Nucleus accumbens (tissue), 56 donors: ENCODE data around the gene LIF.
A peak's percentile ranks its signal among the peaks of the same experiment; 100 is the strongest.

Source experiments
- DNase-seq, 56 donors: peaks; one replicate each; lab custom pipeline; 2025; lab: John Stamatoyannopoulos, UW

LIF gene

GRCh38 chr22:30266445-30267381 is 20.2 kb upstream of the LIF start, which contains the start of gene OSM:
Gene OSM (minus strand): TSS chr22:30266851. CDS start chr22:30266799, 52 bp downstream.
- peak in 13 of 56 donors; percentile 10 to 34 (median 18) for DNase-seq

DNA sequence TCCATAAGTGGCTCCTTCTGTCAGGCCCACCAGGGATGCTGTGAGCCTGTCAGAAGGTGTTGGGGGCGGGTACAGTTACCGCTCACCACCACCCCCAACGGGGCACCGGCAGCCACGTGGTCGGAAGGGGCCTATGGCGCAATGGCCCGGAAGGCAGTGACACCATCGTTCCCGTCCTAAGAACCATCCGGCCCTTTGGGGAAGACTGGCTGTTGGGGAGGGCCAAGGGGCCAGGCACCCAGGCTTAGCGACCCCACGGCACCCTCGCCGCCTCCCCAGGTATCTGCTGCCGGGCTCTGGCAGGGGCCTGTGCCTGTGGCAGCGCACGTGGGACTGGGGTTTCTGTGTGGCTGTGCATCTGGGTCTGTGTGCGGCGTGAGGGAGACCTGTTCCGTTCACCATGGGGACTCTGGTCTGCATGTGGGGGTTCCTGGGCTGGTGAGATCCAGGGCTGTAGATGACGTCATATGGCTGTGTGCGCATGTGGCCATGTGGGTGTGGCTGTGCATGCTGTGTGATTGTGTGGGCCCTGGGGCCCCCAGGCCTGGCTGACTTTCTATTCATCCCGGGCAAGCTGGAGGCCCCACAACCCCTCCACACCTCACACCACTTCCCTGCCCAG is 19.4 kb upstream of the LIF start:
- DNase-seq = peak in 13 of 56 donors; percentile 4 to 38 (median 19)

DNA sequence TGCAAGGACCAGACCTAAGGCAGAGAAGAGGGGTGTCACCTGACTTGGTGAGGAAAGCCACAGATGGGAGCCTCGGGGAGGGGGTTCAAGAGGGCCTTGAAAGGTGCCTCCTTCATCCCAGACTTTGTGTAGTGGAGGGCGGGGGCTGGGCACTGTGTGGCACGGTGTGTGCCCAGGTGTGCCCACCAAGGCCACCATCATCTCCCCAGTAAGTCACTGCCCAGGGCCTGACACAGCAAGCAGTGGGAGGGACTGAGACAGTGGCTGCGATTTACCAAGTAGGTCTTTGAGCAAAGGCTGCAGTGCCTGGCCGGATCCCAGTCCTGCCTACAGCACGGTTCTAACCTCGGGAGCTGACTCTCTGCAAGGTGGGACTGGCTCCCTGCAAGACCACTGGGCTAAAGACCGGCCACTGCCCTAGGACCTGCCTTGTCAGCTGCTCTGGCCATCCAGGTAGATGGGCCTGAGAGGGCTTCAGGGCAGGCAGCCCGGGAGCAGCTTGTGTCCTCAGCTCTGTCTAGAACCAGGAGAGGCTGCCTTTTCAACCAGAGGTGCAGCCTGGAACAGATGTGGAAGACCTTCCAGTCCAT is 18.7 kb upstream of the LIF start:
- no peak for DNase-seq

DNA sequence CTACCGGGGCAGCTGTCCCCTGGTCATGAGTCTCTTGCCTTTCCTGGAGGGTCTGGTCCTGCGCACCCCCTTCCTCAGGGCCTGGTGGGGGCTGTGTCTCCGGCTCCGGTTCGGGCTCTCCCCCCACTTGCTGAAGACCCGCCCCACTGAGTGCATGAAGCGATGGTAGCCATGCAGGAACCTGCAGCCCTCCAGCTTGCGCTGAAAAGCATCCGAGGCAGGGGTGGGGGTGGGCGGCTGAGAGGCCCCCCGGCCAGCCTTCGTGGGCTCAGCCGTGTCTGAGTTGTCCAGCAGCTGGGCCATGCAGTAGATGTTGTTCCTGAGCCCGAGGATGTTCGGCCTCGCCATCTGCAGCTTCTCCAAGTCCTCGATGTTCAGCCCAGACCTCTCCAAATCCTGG is 17.3 kb upstream of the LIF start:
- no peak for DNase-seq

DNA sequence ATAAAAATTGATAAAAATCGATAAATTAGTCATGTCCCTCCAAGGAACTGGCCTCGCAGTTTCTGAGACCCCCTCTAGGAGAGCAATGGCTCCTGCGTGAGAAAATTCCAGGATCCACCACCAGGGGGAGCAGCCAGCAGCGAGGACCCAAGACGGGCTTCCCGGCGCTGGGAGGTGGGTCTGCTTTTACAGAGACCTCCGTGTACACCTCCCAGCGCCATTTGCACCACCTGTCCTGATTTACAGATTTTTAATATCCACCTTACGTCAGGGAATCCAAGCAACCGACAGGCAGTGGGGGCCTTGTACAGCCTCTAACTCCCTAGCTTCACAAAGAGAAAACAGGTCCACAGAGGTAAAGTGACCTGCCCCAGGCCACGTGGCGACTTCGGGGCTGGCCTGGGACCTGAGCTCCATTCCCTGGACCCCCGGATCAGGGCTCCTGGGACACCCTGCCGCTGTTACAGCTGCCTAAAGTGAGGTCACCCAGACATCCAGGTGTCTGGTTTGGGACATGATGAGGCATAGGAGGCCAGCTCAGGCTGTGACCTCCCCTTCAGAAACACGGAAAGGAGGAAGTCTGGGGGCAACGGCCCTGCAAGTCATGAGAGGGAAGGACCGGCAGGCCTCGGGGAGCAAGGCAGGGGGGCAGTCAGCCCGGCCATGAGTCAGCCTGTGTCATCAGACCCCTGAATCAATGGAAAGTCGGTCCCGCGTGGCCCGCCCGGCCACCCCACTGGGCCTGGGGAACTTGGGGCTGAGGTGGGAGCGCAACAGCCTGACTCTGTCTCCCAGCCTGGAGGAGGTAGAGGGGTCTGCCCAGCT is 16.6 kb upstream of the LIF start:
- DNase-seq = peak in 44 of 56 donors; percentile 8 to 85 (median 44)

DNA sequence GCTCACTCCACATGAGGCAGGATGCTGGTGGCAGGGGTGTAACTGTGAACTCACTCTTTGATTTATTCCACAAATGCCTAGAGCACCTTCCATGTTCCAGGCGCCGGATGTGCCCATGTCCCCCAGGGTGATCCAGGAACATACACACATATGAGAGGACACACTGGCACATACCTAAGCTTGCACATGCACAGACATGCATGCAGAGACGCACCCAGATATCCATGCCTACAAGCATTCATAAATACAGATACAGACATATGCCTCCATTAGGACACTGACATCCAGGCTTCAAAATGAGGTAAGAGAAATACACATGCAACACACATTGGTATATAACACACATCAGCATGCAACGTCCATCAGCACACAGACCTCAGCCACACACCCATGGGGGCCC is 15.6 kb upstream of the LIF start:
- DNase-seq = no peak

DNA sequence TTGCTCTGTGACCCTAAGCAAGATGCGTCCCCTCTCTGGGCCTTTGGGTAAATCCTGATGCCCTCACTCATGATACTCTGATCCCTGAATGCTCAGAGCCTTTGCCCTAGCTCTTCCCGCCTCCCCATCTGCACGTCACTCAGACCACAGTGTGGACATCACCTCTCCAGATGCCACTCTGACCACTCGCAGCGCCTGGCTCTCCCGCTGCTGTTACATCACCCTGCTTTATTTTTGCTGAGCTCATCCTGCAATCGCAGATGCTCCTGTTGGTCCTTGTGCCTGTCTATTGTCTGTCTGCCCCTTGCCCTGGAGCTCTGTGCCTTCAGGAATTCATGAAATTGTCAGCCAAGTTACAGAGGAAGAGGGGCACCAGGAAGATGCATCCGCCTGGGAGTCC is 14.6 kb upstream of the LIF start:
- DNase-seq = no peak

DNA sequence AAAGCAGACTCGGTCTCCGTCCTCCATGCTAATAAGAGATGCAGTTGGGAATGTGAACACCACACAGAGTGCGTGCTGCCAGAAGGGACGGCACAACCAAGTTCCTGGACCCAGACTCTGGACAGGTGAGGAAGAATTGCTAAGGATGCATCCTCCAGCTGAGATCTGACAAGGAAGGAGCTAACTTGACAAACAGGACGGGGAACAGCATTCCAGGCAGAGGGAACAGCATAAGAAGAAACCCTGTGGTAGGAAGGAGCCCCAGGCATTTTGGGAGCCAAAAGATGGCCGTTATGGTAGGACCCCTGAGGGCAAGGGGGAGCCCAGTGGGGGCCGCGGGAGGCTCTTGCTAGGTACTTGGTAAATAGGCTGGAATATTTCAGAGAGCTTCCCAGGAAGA is 14.1 kb upstream of the LIF start:
- no peak for DNase-seq

DNA sequence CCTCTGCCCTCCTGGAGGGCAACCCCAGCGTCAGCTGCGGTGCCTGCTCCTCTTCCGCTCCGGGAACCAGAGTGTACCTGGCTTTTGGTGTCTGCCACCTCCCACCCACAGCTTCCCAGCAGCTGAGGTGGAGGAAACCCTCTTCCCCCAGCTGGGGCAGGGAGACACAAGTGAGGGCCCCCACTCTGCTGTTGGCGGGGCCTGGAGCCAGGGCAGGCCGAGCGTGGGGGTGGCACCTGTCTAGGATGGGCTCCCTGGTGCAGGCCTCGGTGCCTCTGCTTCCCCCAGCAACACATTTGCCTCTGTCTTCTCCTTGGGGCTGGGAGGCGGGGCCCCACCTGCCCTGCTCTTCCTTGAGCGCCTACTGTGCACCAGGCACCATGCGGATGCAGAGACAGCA is 13.7 kb upstream of the LIF start:
- no peak for DNase-seq

- DNase-seq = no peak
These were observed 7.8 kb upstream of the LIF start for GRCh38 chr22:30254314-30254713.

DNA sequence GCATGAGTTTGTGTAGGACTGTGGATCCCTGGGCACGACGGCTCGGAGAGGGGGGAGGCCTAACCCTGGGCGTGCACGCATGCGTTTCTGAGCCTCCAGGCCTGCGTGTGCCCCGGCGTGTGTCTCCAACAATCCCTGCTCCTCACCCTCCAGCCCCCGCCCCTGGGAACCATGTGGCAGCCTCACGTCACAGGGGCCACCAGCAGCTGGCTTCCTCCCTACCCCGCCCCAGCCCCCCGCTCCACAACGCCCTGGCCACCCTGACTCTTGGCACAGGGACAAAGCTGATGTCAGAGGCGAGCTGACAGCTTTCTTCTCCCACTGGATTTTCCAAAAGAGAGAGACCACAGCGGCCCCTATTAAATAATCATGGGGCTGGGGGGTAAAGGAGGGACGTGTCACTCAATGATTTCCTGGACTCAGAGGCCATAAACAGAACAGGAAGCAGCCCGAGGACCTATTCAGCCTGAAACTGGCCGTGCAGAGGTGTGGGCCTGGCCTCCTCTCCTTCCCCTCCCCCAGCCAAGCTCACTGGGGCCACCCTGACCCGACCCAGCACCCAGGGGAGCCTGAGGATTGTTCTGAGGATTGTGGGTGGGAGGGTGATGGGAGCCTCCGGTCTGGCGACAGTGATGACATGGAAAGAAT is 6.8 kb upstream of the LIF start:
- DNase-seq = peak in 46 of 56 donors; percentile 17 to 84 (median 56)

- DNase-seq = peak in 1 of 56 donors; percentile 10
These were observed 6.0 kb upstream of the LIF start for GRCh38 chr22:30252411-30253204.

DNA sequence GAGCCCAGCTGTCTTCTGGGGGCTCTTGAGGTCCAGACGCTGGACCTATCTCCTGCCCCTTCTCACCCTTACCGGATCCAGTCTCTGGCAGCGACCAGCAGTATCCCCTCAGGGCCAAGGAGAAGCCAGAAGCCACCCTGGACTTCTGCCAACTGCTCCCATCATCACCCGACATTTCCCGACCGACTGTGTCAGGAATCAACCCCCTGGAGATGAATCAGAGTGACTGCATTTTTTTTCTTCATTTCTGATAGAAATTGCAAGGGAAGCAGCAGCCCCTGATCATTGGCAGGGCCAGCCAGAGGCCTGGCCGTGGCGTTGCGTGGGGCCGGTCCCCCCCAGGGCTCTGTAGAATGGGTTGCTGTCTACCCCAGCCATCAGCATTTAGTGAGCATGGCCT is 5.2 kb upstream of the LIF start:
- no peak for DNase-seq

GRCh38 chr22:30250661-30251267 is 4.2 kb upstream of the LIF start:
- DNase-seq = no peak

DNA sequence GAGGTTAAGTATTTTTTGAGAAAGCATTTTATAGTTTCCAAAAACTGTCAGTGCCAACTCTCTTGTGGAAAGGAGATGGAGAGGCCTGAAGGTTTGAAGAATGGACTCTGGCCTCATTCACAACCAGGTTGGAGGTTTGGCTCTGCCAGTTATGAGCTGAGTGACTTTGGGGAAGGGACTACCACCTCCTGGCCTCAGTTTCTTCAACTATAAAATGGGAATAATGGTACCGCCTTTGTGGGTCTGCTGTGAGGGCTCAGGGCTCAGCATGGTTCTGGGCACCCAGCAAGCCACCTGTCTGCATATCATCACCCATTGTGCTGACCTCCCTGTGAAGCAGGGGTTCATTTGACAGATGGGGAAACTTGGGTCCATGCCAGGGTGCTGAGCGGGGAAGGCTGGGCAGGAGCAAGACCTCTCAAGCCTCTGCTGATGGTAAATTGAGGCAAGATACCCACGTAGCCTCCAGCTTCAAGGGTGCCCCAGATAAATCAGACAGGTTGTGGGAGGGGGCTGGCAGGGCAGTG is 3.5 kb upstream of the LIF start:
- no peak for DNase-seq

DNA sequence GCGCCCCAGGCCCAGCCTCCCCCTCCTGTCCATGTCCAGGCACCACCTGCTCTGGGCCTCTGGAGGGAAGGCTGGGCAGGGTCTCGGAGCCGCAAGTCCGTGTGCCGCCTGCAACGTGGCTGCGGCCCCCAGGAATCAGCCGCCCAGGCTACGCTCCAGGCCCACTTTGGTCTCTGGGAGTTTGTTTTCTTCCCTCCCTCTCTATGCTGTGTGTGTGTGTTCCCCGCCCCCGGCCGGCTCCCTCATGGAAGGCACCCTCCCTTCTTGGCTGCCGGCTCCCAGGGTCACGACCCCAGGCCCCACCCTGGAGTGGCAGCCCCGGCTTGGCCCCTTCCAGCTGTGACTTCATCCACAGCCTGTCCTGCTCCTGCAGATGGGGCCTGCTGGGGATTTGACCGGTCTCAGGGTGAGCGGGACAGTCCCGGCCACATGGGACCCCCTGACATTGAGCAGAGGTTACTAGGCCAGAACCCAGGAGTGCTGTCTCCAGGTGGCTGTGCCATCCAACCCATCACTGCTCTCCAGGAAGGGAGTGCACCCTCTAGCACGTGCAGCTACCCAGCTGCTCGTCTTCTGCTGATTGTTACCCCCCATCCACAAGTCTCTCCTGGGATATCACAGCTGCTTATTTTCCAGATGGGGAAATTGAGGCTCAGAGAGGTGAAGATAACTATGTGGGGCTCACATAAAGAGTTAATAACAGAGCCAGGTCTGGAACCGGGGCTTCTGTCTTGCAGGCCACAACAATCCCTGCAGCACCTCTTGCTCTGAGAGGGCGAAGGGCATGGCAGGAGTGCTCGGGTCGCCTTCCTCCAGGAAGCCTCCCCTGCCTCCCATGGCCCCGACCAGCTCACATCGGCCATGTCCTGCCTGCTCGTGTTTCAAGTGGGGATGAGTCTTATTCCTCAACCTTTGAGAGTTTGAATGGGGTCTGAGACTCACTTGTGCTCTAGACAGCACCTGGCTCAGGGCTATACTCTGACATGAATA is 2.8 kb upstream of the LIF start:
- no peak for DNase-seq

GRCh38 chr22:30248484-30248883 is 1.9 kb upstream of the LIF start:
- DNase-seq = no peak
